ENCODE measurements around the gene ST6GALNAC1.
"Not testable (repeated sequence)": the region's sequence is repeated elsewhere in the genome, so short reads cannot be mapped to it uniquely, and the experiment has no call there.

Gene ST6GALNAC1

GRCh38 chr17:76641501-76641900 lies 2.1 kb downstream of the ST6GALNAC1 start:
- DNase-seq = peak; percentile 29

DNA sequence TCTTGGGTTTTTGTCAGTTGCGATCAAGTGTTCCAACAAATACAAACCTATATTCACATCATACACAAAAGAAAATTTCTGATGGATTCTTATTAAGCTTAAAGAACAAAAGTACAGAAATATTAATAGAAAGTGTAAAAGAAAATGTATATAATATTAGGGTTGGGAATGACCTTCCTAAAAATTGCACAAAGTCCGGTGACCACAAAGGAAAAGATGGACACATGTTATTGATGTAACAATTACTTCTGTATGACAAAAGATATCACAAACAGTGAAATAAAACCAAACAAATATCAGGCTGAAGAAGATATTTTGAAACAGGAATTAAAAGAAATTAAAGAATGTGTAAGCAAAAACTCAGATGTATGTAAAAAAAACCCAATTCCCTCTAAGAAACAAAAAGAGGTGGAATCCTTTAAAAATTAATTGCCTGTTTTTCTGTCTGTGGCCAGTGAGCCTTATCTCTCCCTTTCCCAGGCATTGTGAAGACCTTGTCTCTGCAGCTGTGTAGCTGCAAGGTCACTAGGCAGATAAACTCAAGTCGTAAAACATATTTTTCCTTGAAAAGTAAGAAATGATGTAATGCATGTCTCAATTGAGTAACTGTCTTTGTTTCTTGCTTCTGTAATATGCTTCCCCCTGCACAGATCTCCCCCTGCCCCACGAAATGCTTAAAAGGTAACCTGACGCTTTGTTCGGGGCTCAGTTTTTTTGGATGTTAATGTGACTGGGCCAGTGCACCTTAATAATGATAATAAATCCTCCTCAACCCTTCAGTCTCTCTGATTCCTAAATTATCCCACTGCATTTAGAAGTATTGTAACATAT lies 2.8 kb downstream of the ST6GALNAC1 start:
- DNase-seq = peak; percentile 91

DNA sequence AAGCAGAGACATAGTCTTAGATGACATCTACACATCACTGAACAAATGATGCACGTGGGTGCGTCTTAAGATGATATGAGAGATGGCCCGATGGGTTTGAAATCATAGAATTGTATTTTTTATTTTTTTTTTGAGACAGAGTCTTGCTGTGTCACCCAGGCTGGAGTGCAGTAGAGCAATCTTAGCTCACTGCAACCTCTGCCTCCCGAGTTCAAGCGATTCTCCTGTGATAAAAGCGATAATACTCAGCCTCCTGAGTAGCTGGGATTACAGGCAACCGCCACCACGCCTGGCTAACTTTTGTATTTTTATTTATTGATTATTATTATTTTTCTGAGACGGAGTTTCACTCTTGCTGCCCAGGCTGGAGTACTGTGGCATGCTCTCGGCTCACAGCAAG lies 5.3 kb downstream of the ST6GALNAC1 start:
- no peak for DNase-seq

- DNase-seq = not testable (repeated sequence)
Measured at GRCh38 chr17:76636486-76637206, 6.9 kb downstream of the ST6GALNAC1 start.

DNA sequence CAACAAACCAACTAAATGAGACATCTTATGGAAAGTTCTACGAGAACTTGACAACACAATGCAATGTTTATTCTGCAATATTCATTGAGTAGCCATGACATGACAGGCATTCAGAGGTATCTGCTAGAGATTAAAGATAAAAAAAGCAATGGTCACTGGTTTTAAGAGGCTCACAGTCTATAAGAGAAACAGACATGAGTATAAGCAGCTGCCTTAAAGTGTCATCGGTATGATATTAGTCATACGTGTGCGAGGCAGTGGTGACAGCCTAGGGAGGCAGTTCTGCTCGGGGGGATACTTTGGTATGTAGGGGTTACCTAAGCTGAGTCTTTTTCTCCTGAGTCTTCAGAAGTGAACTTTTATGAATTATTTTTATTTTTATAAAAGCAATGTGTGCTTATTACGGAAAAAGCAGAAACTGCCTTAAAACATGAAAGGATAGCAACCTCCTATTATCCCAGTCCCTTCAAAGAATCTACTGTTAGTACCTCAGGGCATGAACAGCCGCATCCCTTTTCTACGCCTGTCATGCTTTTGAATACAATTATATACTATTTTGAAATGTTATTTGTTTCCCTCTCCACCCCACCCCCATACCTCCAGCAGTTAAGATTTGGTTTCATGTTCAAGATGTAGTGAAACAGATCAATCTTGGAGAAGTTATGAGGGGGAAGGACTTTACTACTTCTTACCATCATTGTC lies 7.7 kb downstream of the ST6GALNAC1 start:
- no peak for DNase-seq

- no peak for DNase-seq
Measured at GRCh38 chr17:76635039-76635438, 8.5 kb downstream of the ST6GALNAC1 start.

- DNase-seq = no peak
Measured at GRCh38 chr17:76633628-76634328, 9.8 kb downstream of the ST6GALNAC1 start.

GRCh38 chr17:76631821-76632565 lies 11.6 kb downstream of the ST6GALNAC1 start:
- no peak for DNase-seq

DNA sequence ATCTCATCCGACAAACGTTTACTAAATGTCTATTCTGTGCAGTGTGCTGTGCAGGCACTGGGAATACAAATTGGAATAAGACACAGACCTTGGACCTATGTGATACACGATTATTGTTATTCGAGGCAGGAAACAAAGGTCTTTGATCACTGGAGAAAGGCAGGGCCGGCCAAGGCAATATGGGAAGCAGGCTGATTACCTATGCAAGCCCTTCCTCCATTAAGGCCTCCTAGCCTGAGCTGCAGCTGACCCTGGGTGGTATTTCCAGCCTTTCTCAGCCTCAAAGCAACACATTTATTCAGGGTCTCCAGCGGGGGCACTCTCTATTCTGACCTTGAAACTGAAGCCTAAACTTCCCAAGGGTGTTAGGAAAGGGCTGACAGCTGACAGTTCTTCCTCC lies 13.4 kb downstream of the ST6GALNAC1 start:
- no peak for DNase-seq

GRCh38 chr17:76627510-76627909 lies 16.0 kb downstream of the ST6GALNAC1 start:
- no peak for DNase-seq

DNA sequence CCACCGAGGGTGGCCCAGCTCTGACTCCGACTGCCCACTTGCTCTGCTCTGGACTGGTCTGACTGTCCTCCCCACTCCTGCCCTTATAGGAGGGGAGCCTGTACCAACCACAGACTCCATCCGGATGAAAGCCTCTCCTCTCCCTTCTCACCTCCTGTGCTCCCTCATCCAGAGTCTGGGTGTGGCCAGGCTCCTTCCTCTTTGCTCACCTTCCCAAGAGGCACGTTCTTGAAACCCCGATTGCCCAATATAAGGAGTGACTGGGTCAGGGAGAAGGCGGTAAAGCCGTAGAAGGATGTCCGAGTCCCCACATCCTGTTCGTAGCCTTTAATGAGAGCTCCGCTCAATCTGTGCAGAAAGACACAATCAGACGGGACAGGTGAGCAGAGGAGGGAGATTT lies 17.1 kb downstream of the ST6GALNAC1 start:
- DNase-seq = no peak

DNA sequence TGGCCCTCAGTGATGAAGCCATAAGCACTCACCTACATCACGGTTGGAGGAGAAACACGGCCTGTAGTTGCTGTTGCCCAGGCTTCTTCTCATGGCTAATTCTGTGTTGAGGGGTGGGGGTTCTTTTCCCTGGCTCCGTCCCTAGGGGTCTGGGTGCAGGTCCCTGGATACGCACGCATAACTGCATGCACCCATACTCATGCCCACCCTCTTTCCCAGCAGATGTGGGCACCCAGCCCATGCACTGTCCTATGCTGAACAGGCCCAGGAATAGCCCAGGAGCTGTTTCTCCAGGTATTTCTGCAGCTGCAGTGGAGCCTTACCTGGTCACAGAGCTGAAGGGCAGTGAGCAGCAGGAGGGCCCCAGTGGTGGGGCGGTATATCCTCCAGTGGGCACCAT lies 18.1 kb downstream of the ST6GALNAC1 start:
- DNase-seq = no peak

DNA sequence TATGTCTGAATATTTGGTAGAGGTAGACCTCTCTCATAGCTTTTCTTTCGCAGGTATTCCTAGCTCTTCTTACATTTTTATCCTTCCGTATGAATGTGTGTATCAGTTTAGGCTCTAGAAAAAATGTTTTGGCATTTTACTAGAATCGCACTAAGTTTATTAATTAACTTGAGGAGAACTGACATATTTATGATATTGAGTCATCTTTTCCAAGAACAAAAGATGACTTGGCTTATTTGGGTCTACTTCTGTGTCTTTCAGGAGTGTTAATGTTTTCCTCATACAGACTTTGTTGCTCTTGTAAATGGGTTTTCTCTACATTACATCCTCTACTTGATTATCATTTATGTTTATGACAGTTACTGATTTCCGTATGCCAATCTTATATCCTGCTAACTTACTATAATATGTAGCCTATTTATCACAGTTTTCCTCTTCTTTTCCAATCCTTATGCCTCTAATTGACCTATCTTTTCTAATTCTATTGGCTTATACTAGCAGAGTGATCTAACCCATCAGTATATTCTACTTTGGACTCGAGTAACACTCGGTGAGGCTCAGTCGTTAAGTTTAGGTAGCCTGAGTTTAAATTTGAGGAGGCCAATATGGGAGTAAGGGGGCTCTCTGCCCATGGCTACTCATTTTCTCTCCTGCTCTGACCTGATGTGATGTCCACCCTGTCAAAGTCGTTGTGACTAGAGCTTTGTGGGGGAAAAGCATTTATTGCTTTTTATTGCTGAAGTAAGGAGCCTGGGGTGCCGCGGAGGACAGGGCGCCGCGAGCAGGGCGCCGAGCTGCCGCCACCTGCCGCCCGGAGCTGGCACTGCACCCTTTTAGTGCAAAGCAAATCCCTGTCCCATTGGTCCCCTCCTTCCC lies 20.0 kb downstream of the ST6GALNAC1 start:
- peak; percentile 59 for DNase-seq

GRCh38 chr17:76617838-76618237 lies 25.7 kb downstream of the ST6GALNAC1 start:
- no peak for DNase-seq

GRCh38 chr17:76614912-76615617 lies 28.5 kb downstream of the ST6GALNAC1 start:
- DNase-seq = no peak

DNA sequence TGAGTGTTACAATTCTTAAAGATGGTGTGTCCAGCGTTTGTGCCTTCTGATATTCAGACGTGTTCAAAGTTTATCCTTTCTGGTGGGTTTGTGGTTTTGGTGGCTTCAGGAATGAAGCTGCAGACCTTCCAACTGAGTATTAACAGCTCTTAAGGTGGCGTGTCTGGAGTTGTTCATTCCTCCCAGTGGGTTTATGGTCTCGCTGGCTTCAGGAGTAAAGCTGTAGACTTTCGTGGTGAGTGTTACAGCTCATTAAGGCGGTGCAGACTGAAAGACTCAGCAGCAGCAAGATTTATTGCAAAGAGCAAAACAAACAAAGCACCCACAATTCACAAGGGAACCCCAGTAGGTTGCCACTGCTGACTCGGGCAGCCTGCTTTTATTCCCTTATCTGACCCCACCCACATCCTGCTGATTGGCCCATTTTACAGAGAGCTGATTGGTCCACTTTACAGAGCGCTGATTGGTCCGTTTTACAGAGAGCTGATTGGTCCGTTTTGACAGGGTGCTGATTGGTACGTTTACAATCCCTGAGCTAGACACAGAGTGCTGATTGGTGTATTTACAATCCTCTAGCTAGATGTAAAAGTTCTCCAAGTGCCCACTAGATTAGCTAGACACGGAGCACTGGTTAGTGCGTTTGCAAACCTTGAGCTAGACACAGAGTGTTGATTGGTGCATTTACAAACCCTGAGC lies 29.3 kb downstream of the ST6GALNAC1 start:
- not testable (repeated sequence) for DNase-seq

GRCh38 chr17:76612977-76613851 lies 30.3 kb downstream of the ST6GALNAC1 start:
- DNase-seq = no peak

GRCh38 chr17:76612465-76612864 lies 31.1 kb downstream of the ST6GALNAC1 start:
- no peak for DNase-seq

- no peak for DNase-seq
Measured at GRCh38 chr17:76611758-76612157, 31.8 kb downstream of the ST6GALNAC1 start.

All from hematopoietic multipotent progenitor cell treated with erythropoietin and hydrocortisone succinate and interleukin-3 and kit ligand, for 8 days (in vitro differentiated cells).